GM18511 (cell line): ENCODE data around the gene SYT1.
A peak's percentile ranks its signal among the peaks of the same experiment; 100 is the strongest.

Experiments used
- ATAC-seq: cut with Tn5 transposase; IDR thresholded peaks from one replicate; pipeline ENCODE4 v1.9.1; 2021; ENCODE audit warnings: mild to moderate bottlenecking, moderate library complexity; ENCODE audit not compliant: unreplicated experiment

SYT1 gene

DNA sequence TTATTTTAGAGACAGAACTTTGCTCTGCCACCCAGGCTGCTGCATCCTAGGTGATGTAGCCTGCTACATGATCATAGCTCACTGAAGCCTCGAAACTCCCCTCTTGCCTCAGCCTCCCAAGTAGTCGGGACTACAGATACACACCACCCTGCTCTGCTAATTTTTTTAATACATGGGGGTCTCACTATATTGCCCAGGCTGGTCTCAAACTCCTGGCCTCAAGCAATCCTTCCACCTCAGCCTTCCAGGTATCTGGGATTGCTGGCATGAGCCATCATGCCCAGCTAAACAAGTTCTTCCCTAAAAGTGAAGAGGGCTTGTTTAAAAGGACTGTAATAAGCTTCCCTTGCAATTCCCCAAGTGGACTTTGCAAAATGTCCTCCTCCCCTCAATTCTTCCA, 515.8 kb downstream of the SYT1 start:
- no peak for ATAC-seq

DNA sequence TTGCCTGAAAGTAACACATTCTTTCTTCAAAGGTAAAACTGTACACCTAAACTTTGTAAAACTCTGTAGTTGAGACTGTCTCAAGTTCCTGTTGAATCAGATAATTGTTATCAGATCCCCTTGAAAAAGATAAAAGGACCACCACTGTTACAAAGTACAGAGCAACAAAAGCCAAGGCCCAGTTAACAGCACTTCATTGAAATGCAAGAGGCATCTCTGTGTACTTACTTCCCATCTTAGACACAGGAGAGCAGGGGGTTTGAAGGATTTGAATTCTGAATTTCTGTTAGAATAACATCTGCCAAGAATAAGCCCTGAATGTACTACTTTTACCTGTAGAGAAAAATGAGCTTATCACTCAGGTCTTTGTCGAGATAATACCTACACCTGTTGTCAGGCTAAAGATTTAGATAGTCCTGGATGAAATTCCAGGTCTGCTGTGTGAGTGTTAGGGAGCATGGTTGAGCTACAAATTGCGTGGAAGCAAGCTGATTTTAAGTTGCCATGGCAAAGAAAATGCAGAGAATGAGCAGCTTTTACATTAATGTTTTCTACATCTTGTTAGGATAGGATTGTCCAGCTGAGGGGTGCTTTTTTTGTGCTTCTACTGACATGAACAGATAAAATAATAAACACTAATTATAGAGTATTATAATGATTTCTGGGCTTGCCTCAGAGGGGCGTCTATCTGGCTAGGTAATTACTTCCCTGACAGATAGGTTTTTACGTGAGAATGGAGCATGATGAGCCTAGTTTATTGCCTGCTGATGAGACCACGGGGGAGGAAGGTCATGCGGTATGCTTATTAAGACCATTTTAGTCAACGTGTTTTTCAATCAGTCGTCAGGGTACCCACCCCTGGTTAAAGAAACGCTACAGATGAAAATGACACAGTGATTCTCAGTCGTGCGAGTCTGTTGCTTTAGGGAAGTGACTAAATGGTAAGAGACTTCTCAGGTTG, 517.0 kb downstream of the SYT1 start:
- ATAC-seq: no peak

DNA sequence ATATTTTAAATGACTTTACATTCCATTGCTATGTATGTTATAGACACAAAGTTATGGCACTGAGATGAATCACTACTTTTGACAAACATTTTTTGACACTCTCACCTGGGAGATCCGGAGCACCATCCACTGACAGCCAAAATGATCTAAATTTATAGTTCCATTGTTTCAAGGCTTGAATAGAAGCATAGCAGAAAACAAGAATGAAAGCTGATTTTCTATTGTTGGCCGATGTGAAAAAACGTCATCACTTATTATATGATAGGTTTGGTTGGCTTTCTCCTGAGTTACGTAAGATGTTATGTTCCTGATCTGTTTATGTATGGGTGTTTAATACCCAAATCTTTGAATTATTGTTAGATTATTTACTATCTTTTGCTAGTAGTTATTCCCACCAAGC, 520.0 kb downstream of the SYT1 start:
- no peak for ATAC-seq

DNA sequence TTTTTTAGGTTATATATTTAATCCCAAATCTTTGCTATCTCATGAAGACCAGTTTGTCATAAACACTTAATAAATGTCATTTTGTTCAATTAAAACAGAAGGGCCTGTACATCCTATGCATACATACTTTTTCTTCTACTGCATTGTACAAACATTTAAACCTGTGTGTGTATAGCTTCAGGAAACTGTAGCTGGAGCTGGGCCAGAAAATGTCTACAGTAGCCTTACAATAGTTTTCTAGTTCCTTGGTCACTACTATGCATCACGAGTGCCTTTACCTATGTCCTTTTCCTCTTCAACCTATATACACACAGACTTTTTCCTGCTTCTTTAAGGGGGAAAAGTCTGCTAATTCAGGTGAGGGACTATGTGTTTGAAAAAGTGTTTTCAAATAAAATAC, 523.4 kb downstream of the SYT1 start:
- no peak for ATAC-seq

DNA sequence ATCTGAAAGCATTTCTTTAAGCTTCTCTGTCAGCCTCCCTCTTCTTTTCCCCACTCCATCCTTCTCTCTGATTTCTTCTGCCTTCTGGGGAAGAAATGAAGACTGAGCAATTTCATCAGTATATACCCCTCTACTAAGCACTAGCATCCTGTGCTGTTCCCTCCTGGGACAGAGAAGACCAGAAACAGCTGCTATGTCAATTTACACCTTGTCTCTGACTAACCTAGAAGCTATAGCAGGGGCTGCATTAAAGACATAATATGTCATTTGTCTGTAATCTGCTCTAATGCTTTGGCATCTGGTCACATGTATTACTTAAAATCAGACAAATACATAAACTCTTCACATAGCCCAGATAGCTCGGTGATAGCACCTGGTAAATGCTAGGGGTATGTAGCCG, 529.3 kb downstream of the SYT1 start:
- ATAC-seq: no peak

DNA sequence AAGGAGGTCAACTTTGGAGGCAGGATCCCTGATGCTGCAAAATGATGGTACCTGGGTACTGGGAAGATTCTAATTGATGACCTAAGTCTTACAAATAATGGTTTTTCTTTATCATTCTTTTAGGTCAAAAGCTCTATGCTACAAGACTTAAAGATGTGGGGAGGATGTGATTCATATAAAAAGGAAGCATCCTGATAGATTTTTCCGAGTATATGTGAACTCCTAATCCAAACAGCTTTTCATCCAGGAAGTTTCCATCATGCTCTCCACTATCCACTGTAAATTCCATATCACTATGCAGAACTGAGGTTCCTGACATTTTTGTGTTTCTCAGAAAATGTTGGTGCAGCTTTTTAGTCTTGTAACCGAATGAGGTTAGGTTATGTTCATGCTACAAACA, 533.0 kb downstream of the SYT1 start:
- no peak for ATAC-seq

DNA sequence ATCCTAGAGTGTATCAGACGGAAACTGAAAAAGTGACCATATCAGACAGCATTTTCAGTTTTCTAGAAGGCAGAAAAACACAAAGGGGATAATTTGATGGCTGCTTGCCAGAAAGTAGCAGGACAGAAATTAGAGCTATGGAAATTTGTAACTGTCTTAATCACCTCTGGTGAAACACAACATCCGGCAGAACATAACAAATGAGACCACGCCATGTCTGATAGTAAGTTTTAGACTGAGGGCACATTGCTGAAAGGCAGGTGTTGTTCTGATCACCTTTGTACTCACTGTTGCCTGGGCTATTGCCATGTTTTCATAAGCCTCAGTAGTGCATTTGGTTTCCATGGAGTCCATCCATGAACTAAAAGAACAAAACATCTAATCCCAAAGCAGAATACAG, 535.9 kb downstream of the SYT1 start:
- no peak for ATAC-seq

DNA sequence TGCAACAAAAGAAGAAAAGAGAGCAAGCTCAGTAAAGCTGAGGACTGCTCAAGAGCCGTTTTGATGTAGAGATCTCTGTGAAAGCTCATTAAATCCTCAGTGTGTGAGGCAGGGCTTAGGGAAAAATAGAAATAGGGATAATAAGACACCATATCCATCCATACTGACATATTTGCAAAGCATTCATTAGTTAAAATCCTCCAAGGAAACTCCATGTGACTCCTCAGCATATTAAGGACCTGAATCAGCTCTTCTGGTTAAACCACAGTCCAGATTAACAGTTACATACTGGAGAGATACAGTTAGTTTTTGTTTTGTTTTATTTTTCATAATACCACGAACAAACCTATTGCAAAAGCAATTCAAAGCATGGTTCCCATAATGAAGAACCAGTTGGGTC, 538.0 kb downstream of the SYT1 start:
- ATAC-seq: no peak

DNA sequence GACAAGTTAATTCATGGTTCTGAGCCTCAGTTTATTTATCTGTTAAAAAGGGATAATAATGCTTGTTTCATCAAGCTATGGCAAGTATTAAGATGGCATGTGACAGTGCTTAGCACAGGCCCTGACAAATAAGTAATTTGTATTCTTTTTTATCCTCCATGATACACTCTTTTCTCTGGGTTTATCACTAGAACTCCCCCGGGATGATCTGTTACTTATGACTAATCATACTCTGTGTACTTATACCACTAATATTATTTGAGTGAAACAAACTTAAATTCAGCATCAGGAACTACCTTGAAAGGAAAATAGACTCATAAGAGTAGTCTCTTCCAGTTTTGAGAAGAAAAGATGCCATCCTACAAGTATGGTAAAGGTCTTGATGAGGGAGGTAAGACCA, 542.4 kb downstream of the SYT1 start:
- ATAC-seq: no peak

DNA sequence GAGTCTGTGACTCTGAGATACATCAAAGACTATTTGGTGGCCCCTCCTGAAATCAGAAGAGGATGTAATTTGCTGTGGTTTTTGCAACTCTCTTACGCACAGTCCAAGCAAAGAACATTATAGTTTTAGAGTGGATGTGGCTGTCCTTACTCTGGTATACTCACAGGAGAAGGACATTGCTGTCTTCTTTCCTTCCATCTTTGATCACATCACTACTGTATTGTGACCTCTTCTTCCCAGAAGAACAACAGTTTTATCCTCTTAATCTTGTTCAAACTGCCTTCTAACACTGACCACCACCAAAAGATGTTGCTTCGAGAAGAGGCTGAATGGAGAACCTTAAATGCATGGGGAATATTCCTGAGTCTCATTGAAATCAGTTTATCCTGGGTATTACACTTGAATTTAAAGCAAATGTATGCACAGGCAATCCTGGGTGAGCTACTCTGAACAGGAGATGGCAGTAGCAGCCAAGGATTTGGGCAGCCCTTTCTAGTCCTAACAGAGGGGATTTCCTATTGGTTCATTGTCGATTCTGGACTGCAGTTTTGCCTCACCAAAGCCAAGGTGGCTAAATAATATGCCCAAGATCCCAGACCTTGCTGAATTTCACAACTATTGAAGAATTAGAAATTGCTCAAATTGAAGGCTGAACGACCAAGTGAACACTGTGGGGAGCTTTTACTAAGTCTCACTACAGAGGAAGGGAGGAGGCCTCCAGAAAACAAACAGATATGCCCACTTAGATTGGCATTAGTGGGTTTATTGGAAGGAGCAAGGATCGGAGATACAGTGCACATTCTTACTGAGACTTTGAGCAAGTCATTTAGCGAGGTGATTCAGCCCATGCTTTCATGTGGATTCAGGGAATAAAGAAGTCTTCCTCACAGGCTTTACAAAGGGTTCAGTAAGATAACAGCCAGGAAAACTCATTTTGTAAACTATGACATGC, 543.4 kb downstream of the SYT1 start:
- ATAC-seq: peak; percentile 90

DNA sequence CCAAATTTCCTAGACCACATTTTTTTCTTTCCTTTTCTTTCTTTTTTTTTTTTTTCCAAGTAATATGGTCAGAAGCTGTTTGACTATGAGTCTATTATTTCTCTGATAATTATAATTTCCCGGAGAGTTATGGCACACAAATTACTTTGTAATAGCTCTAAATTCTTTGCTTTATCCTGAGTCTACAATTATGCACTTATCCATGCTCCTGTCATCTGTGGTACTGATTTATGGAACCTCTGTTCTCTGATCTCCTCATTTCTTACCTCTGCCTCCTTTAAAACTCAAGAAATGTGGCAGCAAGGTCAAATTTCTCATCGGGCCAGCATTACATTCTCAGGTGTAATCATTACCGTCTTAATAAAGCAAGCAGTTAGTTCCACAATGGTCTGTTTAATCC, 544.1 kb downstream of the SYT1 start:
- no peak for ATAC-seq

DNA sequence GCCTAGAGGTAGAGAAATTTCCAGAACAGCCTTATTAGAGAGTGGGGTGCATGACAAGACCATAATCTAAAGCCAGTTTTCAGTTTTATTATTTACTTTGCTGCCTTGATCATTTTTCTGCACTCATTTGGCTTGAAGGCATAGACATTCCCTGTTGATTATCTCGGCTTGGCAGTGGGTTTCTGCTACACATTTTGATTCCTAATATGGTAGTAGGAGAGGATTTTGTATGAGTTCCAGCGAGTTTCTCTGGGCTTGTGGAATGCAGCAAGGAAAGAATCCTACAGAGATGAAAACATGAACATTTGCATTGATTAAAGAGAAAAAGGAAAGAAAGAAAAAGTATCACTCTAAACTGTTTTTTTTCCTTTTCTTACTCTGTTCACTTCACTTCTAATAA, 545.0 kb downstream of the SYT1 start:
- no peak for ATAC-seq

DNA sequence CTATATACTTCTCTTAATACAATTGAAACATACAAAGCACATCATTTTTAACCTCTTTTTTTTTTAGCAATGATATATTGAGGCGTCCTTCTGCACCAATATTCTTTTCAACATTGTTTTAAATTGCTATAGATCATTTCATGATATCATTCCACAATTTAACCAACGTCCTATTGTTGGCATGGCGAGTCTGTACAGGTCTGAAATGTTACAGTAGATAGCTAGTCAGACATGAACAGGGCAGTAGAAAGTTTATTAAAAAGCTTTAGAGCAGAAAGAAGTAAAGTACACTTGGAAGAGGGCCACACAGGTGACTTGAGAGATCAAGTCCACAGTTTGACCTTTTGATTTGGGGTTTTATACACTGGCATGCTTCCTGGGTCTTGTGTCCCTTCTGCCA, 547.2 kb downstream of the SYT1 start:
- ATAC-seq: no peak

DNA sequence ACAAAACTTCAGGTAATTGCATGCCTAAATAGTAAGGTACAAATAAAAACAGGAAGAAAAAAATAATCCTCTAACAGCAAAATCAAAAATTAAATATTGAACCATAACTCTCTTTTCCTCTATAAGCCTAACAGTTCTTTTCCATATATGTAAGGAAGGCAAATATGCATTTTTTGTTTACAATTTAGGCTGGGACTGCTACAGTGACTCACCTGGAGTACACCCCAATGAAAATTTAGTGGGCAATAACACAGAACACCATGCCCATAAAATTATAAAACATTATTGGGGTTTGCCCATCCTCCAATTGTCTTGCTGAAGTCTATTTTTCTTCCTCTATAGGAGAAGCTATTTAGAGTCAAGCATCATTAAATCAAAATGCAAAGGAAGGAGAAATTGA, 549.2 kb downstream of the SYT1 start:
- no peak for ATAC-seq

DNA sequence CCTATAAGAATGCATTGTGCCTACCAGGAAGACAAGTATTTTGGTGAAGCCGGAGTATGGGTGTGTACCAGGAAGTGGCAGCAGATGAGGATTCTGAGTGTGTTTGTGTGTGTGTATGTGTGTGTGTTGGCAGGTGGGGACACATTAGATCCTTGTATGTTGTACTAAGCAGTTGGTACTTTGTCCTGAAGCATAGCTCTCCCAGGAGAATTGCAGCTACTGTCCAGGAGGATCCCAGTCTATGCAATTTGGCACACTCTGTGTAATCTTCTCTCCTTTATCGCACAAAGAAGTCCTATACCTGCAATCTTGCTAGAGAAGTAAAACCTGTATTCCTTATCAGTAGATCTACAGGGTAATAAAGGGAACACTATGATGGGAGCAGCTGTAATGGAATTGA, 549.7 kb downstream of the SYT1 start:
- no peak for ATAC-seq

DNA sequence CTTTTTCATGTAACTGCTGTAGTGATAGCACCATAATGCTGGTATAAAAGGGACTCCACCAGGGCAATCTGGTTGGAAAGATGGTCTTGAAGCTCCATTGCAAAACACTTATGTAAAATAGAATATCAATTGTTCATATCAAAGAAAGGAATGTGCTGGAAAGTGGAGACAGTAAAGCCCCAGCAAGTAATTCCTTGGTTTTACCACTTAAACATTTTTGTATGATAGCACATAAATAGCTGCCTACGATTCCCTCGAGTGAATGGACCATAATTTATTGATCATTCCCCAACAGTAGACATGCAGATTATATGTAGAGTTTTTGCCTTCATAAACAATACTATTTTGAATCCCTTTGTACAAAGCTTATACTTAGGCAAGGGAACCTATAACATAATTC, 550.7 kb downstream of the SYT1 start:
- no peak for ATAC-seq

DNA sequence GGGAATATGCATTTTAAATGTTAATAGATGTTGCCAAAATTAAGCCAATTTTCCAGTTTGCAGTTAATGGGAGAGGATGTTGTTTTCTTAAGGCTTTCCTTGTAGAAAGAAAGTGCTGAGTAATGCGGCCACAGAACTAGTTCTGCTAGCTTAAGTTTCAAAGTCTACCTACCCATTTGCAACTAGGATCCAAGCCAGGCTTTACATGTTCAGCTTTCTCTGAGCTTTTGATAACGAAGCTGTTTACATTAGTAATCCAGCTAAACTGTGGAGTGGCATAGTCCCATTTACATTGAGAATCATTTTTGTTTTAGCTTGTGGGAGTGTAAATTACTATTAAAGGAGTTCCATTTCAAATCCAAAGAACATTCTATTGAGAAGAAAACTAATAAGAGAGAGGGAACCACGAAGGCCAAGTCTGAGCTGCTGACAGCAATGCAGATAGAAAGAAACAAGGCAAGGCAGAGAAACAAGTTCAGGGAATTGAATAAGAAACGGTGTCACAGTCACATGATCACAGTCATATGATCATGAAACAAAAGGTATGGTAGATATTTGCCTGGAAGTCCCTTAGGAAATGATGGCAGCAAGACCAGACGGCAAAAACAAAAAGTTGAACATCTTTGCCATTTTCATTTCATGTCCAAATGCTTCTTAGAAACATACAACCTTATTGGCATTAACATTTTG, 551.3 kb downstream of the SYT1 start:
- ATAC-seq: no peak

DNA sequence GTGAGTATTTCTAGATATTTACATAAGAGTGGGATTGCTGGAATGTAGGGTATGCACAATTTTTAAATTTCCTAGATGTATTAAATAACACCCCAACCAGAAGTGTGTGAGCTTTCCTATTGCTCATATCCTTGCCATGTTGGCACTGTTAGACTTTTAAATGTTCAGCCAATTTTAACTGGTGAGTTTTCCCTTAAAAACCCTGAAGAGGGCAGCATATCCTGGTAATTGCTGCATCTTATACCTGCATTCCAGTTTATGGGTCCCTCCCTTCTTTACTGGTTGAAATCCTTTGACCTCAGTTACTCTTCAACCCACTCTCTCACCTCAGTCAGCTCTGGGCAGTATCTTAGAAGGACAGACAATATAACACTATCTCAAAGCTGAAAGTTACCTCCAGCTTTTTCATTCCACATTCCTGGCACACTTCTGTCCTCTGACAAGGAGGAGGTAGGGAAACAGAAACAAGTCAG, 555.6 kb downstream of the SYT1 start:
- no peak for ATAC-seq

DNA sequence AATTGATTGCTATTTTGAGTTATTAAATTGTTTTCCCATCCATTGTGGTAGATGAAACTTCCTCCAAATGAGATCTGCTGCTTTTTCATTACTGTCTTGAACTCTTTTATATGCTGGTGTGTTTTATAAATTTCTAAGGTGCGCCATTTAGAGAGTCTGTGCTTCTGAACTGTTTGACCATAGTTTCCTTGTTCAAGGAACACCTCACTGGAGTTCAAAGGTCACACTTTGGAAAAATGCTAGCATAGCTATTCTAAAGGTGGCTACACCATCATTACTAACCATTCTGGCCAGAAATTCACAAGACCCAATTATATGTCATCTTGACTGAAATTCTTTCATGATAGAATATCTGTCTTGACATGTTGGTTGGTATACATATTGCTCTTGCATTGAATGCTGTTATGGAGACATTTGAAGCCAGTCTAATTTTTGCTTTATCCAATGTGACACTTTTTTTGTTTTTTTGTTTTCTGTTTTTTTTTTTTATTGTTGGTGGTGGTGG, 556.7 kb downstream of the SYT1 start:
- no peak for ATAC-seq

DNA sequence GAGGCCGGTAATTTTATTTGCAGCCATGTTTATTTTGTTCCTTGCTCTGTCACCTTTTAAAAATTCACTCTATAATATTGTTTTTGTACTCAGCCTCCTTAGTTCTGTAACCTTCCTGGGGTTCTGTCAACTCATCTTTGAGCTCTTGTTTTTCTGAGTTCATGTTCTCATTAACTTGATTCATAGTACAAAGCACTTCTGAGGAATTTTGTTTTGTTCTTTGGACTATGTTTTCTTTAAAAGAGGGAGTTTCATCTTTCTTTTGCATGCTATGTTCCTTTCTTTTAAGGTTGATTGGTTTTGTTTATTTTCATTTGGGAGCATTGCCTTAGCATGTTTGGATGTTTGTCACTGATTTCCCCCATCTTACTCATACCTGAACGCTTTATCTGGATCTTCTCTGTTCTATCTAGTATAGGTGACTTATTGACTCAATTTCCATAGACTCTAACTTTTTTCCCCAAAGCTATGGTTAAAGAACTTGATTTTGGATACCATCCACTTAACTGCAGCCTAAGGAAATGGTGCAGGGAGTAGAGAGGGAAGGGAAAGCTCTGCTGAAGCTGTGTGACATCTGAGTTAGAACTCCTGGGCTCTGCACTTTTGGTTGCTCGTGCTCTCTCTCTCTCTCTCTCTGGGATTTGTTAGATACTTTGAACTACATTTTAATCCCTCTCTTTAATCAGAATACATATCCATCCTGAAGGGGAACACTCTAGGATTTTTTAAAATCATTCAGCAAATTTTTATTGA, 557.7 kb downstream of the SYT1 start:
- ATAC-seq: no peak
